ENCODE measurements around the gene PARD3.

- no peak for TF ChIP-seq CTCF (IDR thresholded peaks at IDR 0.05)
- no peak for TF ChIP-seq POLR2A (IDR thresholded peaks at IDR 0.05)
Measured at GRCh38 chr10:34446049-34446448, 369.0 kb downstream of the PARD3 start.
